DMS114 treated with DMSO at 0.1 percent for 48 hours (cell line): Measurements from ENCODE around the gene XG.
"Not testable (repeated sequence)": the region's sequence is repeated elsewhere in the genome, so short reads cannot be mapped to it uniquely, and the experiment has no call there.

ENCODE experiments used
- DNase-seq: peaks from one replicate; lab custom pipeline; 2025; ENCODE audit not compliant: unreplicated experiment; lab: John Stamatoyannopoulos, UW

Gene XG

GRCh38 chrX:2812161-2812907 lies 60.5 kb downstream of the XG start:
- DNase-seq, result not testable (repeated sequence)

- no peak for DNase-seq
Measured at GRCh38 chrX:2817036-2817435, 65.2 kb downstream of the XG start.

GRCh38 chrX:2819345-2820135 lies 67.7 kb downstream of the XG start:
- DNase-seq, result no peak

- no peak for DNase-seq
Measured at GRCh38 chrX:2820136-2820771, 68.4 kb downstream of the XG start.

GRCh38 chrX:2823795-2824386 lies 72.1 kb downstream of the XG start:
- DNase-seq, result no peak

GRCh38 chrX:2824886-2825285 lies 73.0 kb downstream of the XG start:
- DNase-seq, result no peak

- DNase-seq, result no peak
Measured at GRCh38 chrX:2828344-2828958, 76.6 kb downstream of the XG start, which contains the start of gene GYG2. Gene GYG2, plus strand, starts transcription at chrX:2828930. Its CDS starts 1,259 bp downstream, at chrX:2830189.

GRCh38 chrX:2828959-2829411 lies 77.1 kb downstream of the XG start:
- no peak for DNase-seq

- no peak for DNase-seq
Measured at GRCh38 chrX:2829469-2830246, 77.8 kb downstream of the XG start.

- no peak for DNase-seq
Measured at GRCh38 chrX:2831471-2832228, 79.8 kb downstream of the XG start.

GRCh38 chrX:2837961-2838360 lies 86.1 kb downstream of the XG start:
- DNase-seq, result no peak

- no peak for DNase-seq
Measured at GRCh38 chrX:2840961-2841360, 89.1 kb downstream of the XG start.

- DNase-seq, result no peak
Measured at GRCh38 chrX:2841537-2841936, 89.7 kb downstream of the XG start.

- no peak for DNase-seq
Measured at GRCh38 chrX:2846992-2847391, 95.2 kb downstream of the XG start.

- DNase-seq, result peak; percentile 68
Measured at GRCh38 chrX:2848871-2849301, 97.0 kb downstream of the XG start.

- no peak for DNase-seq
Measured at GRCh38 chrX:2854918-2855317, 103.1 kb downstream of the XG start.

GRCh38 chrX:2855761-2856160 lies 103.9 kb downstream of the XG start:
- DNase-seq, result no peak

GRCh38 chrX:2857566-2857965 lies 105.7 kb downstream of the XG start:
- DNase-seq, result no peak

- DNase-seq, result no peak
Measured at GRCh38 chrX:2859197-2859797, 107.5 kb downstream of the XG start.
